ENCODE data around the gene SMCO4.

Gene SMCO4

DNA sequence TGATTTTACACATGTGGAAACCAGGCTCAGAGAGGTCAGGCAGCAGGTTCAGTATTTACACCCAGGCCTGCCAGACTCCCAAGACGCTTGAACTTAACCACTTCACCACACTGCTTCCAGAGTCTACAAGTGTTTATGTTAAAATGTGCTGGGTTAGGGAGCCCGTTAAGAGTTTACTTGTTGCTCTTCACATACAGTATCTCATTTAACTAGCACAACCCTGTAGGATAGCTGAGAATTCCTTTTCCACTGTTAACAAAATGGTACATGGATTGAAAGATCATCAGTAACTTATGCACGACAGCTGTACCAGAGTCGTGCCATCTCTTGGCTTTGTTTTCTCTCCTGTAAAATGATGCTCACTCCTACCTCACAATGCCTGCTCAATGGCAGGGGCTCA lies 2.9 kb downstream of the SMCO4 start:
- H3K36me3 ChIP-seq (ENCODE audit: control insufficient read depth in 1 of 2, insufficient read depth in 2 of 2, low read length in 2 of 2), result no peaks in the 10 kb centered on the region
- H3K79me2 ChIP-seq (ENCODE audit: control insufficient read depth, insufficient read depth, low read length, poor library complexity), result peaks cover 6% of the 10 kb centered on the region
- no peak overlapping the region for H4K91ac ChIP-seq (ENCODE audit: low read depth, low read length)
- H2BK12ac ChIP-seq (ENCODE audit: low read length), result no peak overlapping the region
- no peaks in the 10 kb centered on the region for H3K9me3 ChIP-seq (ENCODE audit: insufficient read depth, low read depth, low read length)
- no peaks in the 10 kb centered on the region for H3K27me3 ChIP-seq (ENCODE audit: insufficient read depth, low read length)
- no peak overlapping the region for H4K12ac ChIP-seq (ENCODE audit: low read depth, low read length)
- DNase-seq, result no peak
- no peak overlapping the region for H2BK120ac ChIP-seq (ENCODE audit: insufficient read depth, low read length, poor library complexity)
- H3K79me1 ChIP-seq (ENCODE audit: low read length), result peaks cover 14% of the 10 kb centered on the region
- H3K4me3 ChIP-seq (ENCODE audit: low read depth, low read length), result no peak overlapping the region
- H2BK5ac ChIP-seq (ENCODE audit: low read depth, low read length, poor library complexity), result no peak overlapping the region
- H3K4me2 ChIP-seq (ENCODE audit: low read length), result no peak overlapping the region
- no peak overlapping the region for H4K8ac ChIP-seq (ENCODE audit: low read depth, low read length)
- no peak overlapping the region for H3K18ac ChIP-seq (ENCODE audit: low read length)
- H3K4ac ChIP-seq (ENCODE audit: low read depth, low read length), result no peak overlapping the region
- no peak overlapping the region for H3K27ac ChIP-seq (ENCODE audit: low read depth, low read length)
- H2AFZ ChIP-seq (ENCODE audit: insufficient read depth, low read length, poor library complexity), result no peak overlapping the region
- WGBS (ENCODE audit: extremely low coverage, insufficient coverage, insufficient read length), result no CpG with 5 or more reads among the region's 4 CpGs
- no peak overlapping the region for H2AK5ac ChIP-seq (ENCODE audit: low read length)
- no peak overlapping the region for H3K9ac ChIP-seq (ENCODE audit: low read length)
- peaks cover 15 to 17% of the 10 kb centered on the region in 2 experiments for H3K4me1 ChIP-seq (ENCODE audit: control insufficient read depth in 1 of 2, insufficient read depth in 2 of 2, low read length in 2 of 2)
- no peak overlapping the region for H3K14ac ChIP-seq (ENCODE audit: low read length)
- no peak overlapping the region for H3K23ac ChIP-seq (ENCODE audit: low read length)

GRCh38 chr11:93537767-93538261 lies 5.4 kb downstream of the SMCO4 start:
- no CpG with 5 or more reads among the region's 14 CpGs for WGBS (ENCODE audit: extremely low coverage, insufficient coverage, insufficient read length)
- H2BK120ac ChIP-seq (ENCODE audit: insufficient read depth, low read length, poor library complexity), result no peak overlapping the region
- DNase-seq, result peak; percentile 65 to 73

DNA sequence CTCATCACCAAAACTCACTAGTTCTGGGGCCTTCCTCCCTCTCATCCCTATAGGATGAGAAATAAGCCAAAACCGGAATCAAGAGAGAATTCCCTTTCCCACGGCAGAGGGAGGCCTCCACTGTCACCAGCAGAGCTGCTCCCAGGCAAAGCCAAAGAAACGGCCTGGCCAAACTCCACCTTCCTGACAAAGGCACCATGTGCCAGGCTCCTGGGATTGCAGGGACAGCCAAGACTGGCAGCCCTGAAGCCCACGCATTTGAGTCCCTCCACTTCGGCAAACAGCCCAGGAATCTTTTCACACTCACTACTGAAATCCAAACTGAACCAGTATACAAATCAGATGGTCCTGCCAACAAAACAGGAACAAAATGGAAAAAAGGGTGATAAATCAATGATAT lies 6.1 kb downstream of the SMCO4 start:
- Histone ChIP-seq H3K36me3 (ENCODE audit: control insufficient read depth in 1 of 2, insufficient read depth in 2 of 2, low read length in 2 of 2) (peaks cover 0 to 2% of the 10 kb centered on the region in 2 experiments), H3K9me3 (ENCODE audit: insufficient read depth, low read depth, low read length) (no peaks in the 10 kb centered on the region), H3K79me1 (ENCODE audit: low read length) (peaks cover under 1% of the 10 kb centered on the region), H4K12ac (ENCODE audit: low read depth, low read length) (no peak overlapping the region), H3K79me2 (ENCODE audit: control insufficient read depth, insufficient read depth, low read length, poor library complexity) (no peaks in the 10 kb centered on the region), H3K27me3 (ENCODE audit: insufficient read depth, low read length) (no peaks in the 10 kb centered on the region), H2AK5ac (ENCODE audit: low read length) (no peak overlapping the region), H2BK120ac (ENCODE audit: insufficient read depth, low read length, poor library complexity) (no peak overlapping the region), H3K4me2 (ENCODE audit: low read length) (no peak overlapping the region), H3K9ac (ENCODE audit: low read length) (peak overlapping the region; percentile 32), H3K4ac (ENCODE audit: low read depth, low read length) (no peak overlapping the region), H3K4me3 (ENCODE audit: low read depth, low read length) (no peak overlapping the region), H4K91ac (ENCODE audit: low read depth, low read length) (no peak overlapping the region), H2BK12ac (ENCODE audit: low read length) (no peak overlapping the region), H2BK5ac (ENCODE audit: low read depth, low read length, poor library complexity) (no peak overlapping the region), H3K27ac (ENCODE audit: low read depth, low read length) (no peak overlapping the region), H4K8ac (ENCODE audit: low read depth, low read length) (no peak overlapping the region), H2AFZ (ENCODE audit: insufficient read depth, low read length, poor library complexity) (no peak overlapping the region), H3K23ac (ENCODE audit: low read length) (no peak overlapping the region), H3K14ac (ENCODE audit: low read length) (no peak overlapping the region), H3K18ac (ENCODE audit: low read length) (no peak overlapping the region), H3K4me1 (ENCODE audit: control insufficient read depth in 1 of 2, insufficient read depth in 2 of 2, low read length in 2 of 2) (peaks cover 7 to 8% of the 10 kb centered on the region in 2 experiments)
- DNase-seq, result no peak
- WGBS (ENCODE audit: extremely low coverage, insufficient coverage, insufficient read length), result no CpG with 5 or more reads among the region's 5 CpGs

More at GRCh38 chr11:93537767-93538261, 5.4 kb downstream of the SMCO4 start:
- Histone ChIP-seq H3K4me1 (ENCODE audit: control insufficient read depth in 1 of 2, insufficient read depth in 2 of 2, low read length in 2 of 2) (peaks cover 10 to 12% of the 10 kb centered on the region in 2 experiments), H3K79me2 (ENCODE audit: control insufficient read depth, insufficient read depth, low read length, poor library complexity) (peaks cover 5% of the 10 kb centered on the region), H2AK5ac (ENCODE audit: low read length) (no peak overlapping the region), H3K79me1 (ENCODE audit: low read length) (peaks cover 8% of the 10 kb centered on the region), H4K91ac (ENCODE audit: low read depth, low read length) (no peak overlapping the region), H3K9me3 (ENCODE audit: insufficient read depth, low read depth, low read length) (no peaks in the 10 kb centered on the region), H4K12ac (ENCODE audit: low read depth, low read length) (no peak overlapping the region), H3K9ac (ENCODE audit: low read length) (no peak overlapping the region), H3K4me3 (ENCODE audit: low read depth, low read length) (no peak overlapping the region), H3K27ac (ENCODE audit: low read depth, low read length) (no peak overlapping the region), H3K18ac (ENCODE audit: low read length) (no peak overlapping the region), H3K36me3 (ENCODE audit: control insufficient read depth in 1 of 2, insufficient read depth in 2 of 2, low read length in 2 of 2) (peaks cover 0 to 2% of the 10 kb centered on the region in 2 experiments), H2BK12ac (ENCODE audit: low read length) (no peak overlapping the region), H3K14ac (ENCODE audit: low read length) (no peak overlapping the region), H2AFZ (ENCODE audit: insufficient read depth, low read length, poor library complexity) (no peak overlapping the region), H2BK5ac (ENCODE audit: low read depth, low read length, poor library complexity) (no peak overlapping the region), H3K4ac (ENCODE audit: low read depth, low read length) (no peak overlapping the region), H4K8ac (ENCODE audit: low read depth, low read length) (no peak overlapping the region), H3K27me3 (ENCODE audit: insufficient read depth, low read length) (no peaks in the 10 kb centered on the region), H3K4me2 (ENCODE audit: low read length) (no peak overlapping the region), H3K23ac (ENCODE audit: low read length) (no peak overlapping the region)

GRCh38 chr11:93536101-93536861 lies 6.9 kb downstream of the SMCO4 start:
- Histone ChIP-seq H2BK5ac (ENCODE audit: low read depth, low read length, poor library complexity) (no peak overlapping the region), H3K14ac (ENCODE audit: low read length) (no peak overlapping the region), H3K79me1 (ENCODE audit: low read length) (no peaks in the 10 kb centered on the region), H2BK120ac (ENCODE audit: insufficient read depth, low read length, poor library complexity) (no peak overlapping the region), H3K18ac (ENCODE audit: low read length) (no peak overlapping the region), H3K4me2 (ENCODE audit: low read length) (no peak overlapping the region), H4K12ac (ENCODE audit: low read depth, low read length) (no peak overlapping the region), H2BK12ac (ENCODE audit: low read length) (no peak overlapping the region), H4K8ac (ENCODE audit: low read depth, low read length) (no peak overlapping the region), H3K4ac (ENCODE audit: low read depth, low read length) (no peak overlapping the region), H3K4me3 (ENCODE audit: low read depth, low read length) (no peak overlapping the region), H3K4me1 (ENCODE audit: control insufficient read depth in 1 of 2, insufficient read depth in 2 of 2, low read length in 2 of 2) (peaks cover 4 to 7% of the 10 kb centered on the region in 2 experiments), H3K27me3 (ENCODE audit: insufficient read depth, low read length) (no peaks in the 10 kb centered on the region), H3K9ac (ENCODE audit: low read length) (no peak overlapping the region), H3K27ac (ENCODE audit: low read depth, low read length) (no peak overlapping the region), H3K23ac (ENCODE audit: low read length) (no peak overlapping the region), H2AK5ac (ENCODE audit: low read length) (no peak overlapping the region), H4K91ac (ENCODE audit: low read depth, low read length) (no peak overlapping the region), H2AFZ (ENCODE audit: insufficient read depth, low read length, poor library complexity) (no peak overlapping the region), H3K36me3 (ENCODE audit: control insufficient read depth in 1 of 2, insufficient read depth in 2 of 2, low read length in 2 of 2) (peaks cover 0 to 2% of the 10 kb centered on the region in 2 experiments), H3K9me3 (ENCODE audit: insufficient read depth, low read depth, low read length) (no peaks in the 10 kb centered on the region), H3K79me2 (ENCODE audit: control insufficient read depth, insufficient read depth, low read length, poor library complexity) (no peaks in the 10 kb centered on the region)
- no peak for DNase-seq
- WGBS (ENCODE audit: extremely low coverage, insufficient coverage, insufficient read length), result no CpG with 5 or more reads among the region's 2 CpGs

Measured in trophoblast cell (in vitro differentiated cells and primary cell).